NCI-H146 (cell line): ENCODE data around the gene GDAP1L1.

Experiments used
- DNase-seq: peaks from one replicate; lab custom pipeline; 2025; lab: John Stamatoyannopoulos, UW

GDAP1L1 gene

DNA sequence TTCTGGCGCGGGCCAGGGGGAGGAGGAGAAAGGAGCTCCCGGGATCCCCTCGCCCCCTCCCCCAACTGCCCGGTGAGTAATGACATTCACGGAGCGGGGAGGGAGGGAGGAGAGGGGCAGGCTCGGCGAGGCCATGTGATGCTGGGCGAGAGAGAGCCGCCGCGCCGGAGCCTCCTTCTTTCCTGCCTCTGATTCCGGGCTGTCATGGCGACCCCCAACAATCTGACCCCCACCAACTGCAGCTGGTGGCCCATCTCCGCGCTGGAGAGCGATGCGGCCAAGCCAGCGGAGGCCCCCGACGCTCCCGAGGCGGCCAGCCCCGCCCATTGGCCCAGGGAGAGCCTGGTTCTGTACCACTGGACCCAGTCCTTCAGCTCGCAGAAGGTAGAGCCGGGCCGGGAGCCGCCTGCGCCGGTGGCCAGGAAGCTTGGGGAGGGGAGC, at the start of gene GDAP1L1:
Gene GDAP1L1, plus strand, starts transcription at position 178 of the 441 bp plus-strand sequence. Its CDS starts 27 bp downstream, at position 205.
- DNase-seq: peak; percentile 74

DNA sequence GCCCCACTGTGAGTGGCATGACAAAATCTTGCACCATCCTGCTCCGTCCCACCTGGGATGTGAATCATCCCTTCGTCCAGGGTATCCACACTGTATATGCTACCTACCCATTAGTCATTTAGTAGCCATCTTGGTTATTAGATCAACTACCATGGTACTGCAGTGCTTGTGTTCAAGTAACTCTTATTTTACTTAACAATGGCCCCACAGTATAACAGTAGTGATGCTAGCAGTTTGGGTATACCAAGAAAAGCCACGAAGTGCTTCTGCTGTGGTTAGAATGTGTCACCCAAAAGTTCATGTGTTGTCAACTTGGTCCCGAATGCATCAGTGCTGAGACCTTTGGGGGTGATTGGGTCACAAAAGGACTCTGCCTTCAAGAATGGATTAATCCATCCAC, 48.2 kb upstream of the GDAP1L1 start:
- DNase-seq: no peak

DNA sequence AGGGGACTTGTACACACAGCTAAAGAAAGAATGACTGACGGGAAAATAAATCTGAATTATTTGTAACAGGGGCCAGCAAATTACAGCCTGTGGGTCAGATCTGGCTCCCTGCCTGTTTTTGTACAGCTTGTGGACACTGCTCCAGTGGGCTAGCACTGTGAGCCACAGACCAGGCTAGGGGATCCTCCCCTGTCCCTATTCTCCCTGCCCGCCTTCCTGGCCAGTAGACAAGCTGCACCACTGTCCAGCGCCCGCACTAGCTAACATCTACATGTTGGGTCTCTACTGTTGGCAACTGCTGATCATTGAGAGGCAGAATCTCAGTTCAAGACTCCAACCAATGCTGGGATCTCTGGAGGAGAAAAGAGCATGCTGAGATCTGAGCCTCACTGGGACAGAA, 47.2 kb upstream of the GDAP1L1 start:
- DNase-seq: no peak

GRCh38 chr20:44200371-44200770, 46.7 kb upstream of the GDAP1L1 start:
- no peak for DNase-seq

- no peak for DNase-seq
Observed at GRCh38 chr20:44200983-44201382, 46.1 kb upstream of the GDAP1L1 start.

DNA sequence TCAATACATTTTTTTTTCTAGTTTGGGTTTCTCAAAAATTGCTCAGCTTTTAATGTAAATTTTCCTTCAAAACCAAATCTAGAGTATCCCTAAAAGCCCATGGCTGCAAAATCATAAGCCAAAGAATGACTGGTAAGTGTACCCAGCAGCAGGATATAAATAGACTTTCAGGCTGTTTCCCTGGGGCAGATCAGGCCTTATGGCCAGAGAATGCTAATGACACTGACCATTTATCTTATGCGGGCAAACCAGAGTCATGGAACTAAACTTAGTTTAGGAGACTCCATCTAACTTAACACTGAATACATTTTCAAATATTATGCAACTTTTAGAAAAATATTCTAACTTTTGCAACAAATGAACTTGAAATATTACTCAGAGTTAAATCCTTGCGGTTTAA, 43.9 kb upstream of the GDAP1L1 start:
- DNase-seq: no peak

- no peak for DNase-seq
Observed at GRCh38 chr20:44204156-44204831, 42.8 kb upstream of the GDAP1L1 start.

DNA sequence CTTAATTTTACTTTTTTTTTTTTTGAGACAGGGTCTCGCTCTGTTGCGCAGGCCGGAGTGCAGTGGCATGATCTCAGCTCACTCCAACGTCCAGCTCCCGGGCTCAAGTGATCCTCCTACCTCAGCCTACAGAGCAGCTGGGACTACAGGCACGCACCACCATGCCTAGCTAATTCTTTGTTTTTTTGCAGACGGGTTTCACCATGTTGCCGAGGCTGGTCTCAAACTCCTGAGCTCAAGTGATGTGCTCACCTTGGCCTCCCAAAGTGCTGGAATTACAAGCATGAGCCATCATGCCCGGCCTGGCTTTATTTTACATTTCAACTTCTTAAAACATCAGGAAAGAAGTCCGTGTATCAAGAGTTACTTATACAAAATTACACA, 42.3 kb upstream of the GDAP1L1 start:
- DNase-seq: no peak

DNA sequence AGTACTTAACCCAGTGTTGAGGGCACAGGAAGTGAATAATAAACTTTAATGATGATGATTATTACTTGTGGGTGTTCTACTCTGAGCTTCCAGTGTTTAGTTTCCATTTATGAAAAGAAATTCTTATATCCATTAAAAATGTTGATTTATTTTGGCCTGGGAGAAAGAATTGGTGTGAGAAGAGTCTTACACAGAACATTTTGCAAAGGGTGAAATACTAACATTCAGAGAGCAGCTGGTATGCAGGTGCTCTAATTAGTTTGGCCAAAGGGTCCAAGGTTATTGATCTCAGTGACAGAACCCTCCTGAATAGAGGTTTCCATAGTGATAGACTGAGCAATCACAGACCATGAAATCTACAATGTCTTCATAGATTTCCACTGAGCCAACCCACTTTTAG, 41.0 kb upstream of the GDAP1L1 start:
- DNase-seq: peak; percentile 85

GRCh38 chr20:44207126-44207723, 39.9 kb upstream of the GDAP1L1 start:
- DNase-seq: no peak

- DNase-seq: no peak
Observed at GRCh38 chr20:44208165-44208564, 38.9 kb upstream of the GDAP1L1 start.

- no peak for DNase-seq
Observed at GRCh38 chr20:44208770-44209169, 38.3 kb upstream of the GDAP1L1 start.

- DNase-seq: peak; percentile 59
Observed at GRCh38 chr20:44209686-44210405, 37.3 kb upstream of the GDAP1L1 start.

- peak; percentile 99 for DNase-seq
Observed at GRCh38 chr20:44210406-44211176, 36.5 kb upstream of the GDAP1L1 start, which contains the start of gene OSER1. OSER1 (minus strand) TSS chr20:44210771; CDS start chr20:44206957, 3,814 bp downstream.

- DNase-seq: peak; percentile 53
Observed at GRCh38 chr20:44211177-44212039, 35.7 kb upstream of the GDAP1L1 start.

DNA sequence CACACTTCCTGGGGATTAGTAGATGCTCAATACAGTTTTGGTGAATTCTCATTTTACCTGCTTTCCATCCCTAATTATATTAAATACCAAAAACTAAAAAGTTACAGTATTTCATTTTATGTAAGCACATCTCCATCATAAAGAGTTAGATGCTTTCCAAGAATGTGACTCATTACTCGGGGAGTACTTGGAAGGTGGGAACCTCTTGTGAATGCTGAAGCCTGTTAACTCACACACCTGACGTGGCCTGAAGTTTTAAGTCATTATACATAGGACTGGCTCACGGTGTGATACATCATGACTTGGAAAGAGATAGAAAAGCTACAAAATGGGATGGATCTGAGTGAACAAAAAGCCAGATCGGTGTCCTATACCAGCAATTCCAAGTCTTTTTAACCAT, 34.3 kb upstream of the GDAP1L1 start:
- no peak for DNase-seq

DNA sequence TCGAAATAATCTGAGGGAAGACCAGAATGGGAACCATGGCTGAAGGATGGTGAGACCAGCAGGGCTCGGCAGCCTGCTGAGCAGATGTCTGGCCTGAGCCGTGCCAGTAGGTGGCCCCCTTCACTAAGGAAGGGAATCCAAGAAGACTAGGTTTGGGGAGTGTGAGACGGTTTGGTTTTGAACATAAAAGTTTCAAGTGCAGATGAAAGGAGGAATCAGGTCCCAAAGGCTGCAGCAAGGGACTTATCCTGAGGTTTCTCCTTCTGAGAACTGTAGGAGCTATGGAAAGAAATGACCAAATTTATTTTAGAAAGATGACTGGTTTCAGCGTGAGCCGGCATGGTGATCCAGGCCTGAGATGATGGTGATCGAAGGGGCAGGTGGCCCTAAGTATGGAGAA, 32.0 kb upstream of the GDAP1L1 start:
- DNase-seq: peak; percentile 80

DNA sequence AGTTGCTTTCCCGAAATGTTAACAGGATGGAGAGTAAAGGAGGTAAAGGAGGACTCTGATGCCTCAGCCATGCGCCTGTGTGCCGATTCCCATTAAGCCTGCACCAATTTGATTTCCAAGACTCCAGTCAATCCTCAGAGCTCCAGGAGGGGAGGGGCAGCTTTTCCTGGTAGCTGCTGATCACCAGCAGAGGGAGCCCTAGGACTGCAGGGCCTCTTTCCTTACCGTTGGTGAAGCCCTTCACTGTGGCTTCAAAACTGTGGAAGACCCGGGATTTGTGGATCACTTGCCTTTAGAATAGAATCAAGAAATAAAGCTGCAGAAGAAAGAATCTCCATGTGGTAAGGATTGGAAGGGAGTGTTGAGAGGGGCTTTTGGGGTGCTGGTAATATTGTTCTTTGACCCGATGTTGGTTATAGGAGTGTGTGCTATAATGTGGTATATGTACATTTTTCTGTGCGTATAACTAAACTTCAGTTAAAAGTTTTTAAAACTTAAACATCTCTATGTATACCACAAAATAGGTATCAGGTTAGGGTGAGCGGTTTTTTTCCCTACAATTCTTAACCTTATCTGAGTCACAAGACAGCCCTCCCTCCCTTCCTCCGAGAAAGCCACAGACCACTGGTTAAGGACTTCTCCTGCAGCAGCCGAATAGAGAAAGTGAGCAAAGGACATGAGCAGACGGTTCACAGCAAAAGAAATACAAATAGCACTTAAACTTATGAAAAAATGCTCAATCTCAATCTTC, 29.6 kb upstream of the GDAP1L1 start:
- DNase-seq: peak; percentile 87

GRCh38 chr20:44218446-44218845, 28.7 kb upstream of the GDAP1L1 start:
- no peak for DNase-seq

GRCh38 chr20:44219170-44219730, 27.9 kb upstream of the GDAP1L1 start:
- DNase-seq: no peak
